ENCODE results near the gene RAD21L1.

The RAD21L1 gene

GRCh38 chr20:1301031-1301529 is 75.2 kb downstream of the RAD21L1 start:
- FAIRE-seq, result no peak
- DNase-seq (ENCODE audit: insufficient read length), result no peak
- no peak for TF ChIP-seq POLR2A (IDR thresholded peaks at IDR 0.05; ENCODE audit: low read depth, low read length)

DNA sequence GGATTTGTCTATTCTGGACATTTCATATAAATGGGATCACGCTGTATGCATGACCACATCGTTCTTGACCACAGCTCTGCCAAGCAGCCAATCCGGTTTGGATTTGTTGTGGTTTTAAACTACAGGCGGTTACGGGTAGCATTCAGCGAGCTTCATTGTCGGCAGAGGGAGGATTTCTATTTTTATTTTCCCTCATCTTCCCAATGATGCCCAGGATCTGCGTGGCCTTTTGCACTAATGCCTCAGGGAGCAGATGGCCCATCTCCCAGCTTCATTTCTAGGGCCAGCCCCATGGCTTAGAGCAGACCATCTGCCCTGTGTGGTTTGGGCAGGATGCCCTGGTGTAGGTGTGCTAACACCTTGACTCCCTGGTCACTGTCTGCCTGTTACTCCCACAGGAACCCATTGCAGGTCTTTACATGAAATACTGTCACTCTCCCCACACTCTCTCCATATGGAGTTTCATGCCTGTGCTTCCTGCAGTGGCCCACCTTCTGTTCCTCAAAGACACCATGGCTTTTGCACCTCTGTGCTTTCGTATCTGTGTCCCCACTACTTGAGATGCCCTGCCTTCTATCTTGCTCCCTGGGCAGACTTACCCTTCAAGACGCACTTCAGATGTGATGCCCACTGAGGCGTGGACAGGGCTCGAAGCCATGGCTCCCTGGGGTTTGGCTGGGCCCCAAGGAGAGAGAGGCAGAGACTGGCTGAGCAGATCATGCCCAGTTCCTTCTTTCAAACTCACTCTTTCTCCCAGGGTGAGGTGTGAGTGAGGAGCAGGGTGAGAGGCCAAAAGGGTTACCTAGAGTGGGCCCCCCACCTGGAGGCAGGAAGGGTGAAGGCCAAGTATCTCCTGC is 77.1 kb downstream of the RAD21L1 start:
- DNase-seq (ENCODE audit: insufficient read length) (no peak), FAIRE-seq (no peak)
- TF ChIP-seq POLR2AphosphoS5 (IDR thresholded peaks at IDR 0.05; ENCODE audit: low read depth, low read length), result no peak
- no peak for TF ChIP-seq POLR2A (IDR thresholded peaks at IDR 0.05; ENCODE audit: low read depth, low read length)
- TF ChIP-seq TAF1 (IDR thresholded peaks at IDR 0.05; ENCODE audit: borderline replicate concordance, low read depth, low read length), result no peak

DNA sequence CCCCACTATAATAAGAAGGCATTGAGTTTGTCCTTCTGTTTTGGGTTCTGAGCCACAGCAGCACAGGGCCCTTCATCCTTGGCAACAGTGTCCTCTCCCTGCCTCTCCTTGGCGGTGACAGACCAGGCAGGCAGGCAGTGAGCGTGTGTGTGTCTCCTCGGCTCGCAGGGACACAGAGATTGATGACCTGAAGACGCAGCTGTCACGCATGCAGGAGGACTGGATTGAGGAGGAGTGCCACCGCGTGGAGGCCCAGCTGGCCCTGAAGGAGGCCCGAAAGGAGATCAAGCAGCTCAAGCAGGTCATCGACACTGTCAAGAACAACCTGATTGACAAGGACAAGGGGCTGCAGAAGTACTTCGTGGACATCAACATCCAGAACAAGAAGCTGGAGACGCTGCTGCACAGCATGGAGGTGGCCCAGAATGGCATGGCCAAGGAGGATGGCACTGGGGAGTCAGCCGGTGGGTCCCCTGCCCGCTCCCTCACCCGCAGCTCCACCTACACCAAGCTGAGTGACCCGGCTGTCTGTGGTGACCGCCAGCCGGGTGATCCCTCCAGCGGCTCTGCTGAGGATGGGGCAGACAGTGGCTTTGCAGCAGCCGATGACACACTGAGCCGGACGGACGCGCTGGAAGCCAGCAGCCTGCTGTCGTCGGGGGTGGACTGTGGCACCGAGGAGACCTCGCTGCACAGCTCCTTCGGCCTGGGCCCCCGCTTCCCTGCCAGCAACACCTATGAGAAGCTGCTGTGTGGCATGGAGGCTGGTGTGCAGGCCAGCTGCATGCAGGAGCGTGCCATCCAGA is 79.1 kb downstream of the RAD21L1 start:
- FAIRE-seq, result no peak
- DNase-seq (ENCODE audit: insufficient read length), result no peak
- TF ChIP-seq TAF1 (IDR thresholded peaks at IDR 0.05; ENCODE audit: borderline replicate concordance, low read depth, low read length), result no peak
- no peak for TF ChIP-seq POLR2A (IDR thresholded peaks at IDR 0.05; ENCODE audit: low read depth, low read length)
- TF ChIP-seq POLR2AphosphoS5 (IDR thresholded peaks at IDR 0.05; ENCODE audit: low read depth, low read length), result no peak
